ENCODE data around the gene COMT. TPM values are rescaled to one million over a fixed set of nuclear protein-coding genes. Genes with fewer than 3 reads are reported as not detected.

COMT gene
- total and polyA plus RNA-seq, 2 experiments from 2014 or later = 29.6 to 29.8 TPM

DNA sequence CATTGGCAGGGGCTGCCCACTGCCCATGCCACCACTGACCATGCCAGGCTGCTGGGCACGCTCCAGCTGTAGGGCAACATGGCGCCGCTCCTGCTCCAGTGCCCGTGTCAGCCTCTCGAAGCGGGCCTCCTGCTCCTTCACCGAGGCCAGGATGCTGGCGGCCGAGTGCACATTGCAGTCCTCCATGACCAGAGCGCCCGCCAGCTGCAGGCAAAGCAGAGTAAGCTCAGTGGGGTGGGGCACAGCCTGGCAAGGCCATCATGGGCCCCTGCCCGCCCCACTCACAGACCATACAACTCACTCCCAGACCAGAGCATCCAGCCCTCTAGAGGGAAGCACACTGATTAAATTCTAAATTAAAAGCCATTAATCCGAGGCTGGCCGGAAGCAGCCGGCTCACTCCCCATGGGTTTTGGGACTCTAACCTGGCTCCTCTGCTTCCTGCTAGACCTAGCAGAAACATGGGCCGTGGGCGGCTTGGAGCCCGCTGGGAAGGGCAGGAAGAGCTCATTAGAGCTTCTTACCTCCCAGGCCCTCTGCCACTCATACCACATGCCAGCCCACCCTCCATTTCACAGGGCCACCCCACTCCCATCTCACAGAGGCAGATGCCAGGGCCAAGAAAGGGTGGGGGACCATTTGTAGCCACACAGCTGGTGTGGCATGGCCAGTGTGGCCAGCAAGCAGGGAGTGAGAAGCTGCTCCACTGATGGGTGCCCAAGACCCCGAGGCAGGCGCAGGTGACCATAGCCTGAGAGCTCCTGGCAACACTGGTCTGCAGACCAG lies 49.2 kb downstream of the COMT start:
- no peaks in the 10 kb centered on the region for H4K20me1 ChIP-seq (replicated peaks; ENCODE audit: insufficient read depth)
- peaks cover 9% of the 10 kb centered on the region for H3K27me3 Mint-ChIP-seq (ENCODE audit: insufficient read depth, low read depth, poor library complexity)
- no peak overlapping the region for H3K4me3 ChIP-seq
- no peak overlapping the region for H3K4me2 ChIP-seq
- H3K4me3 Mint-ChIP-seq = no peak overlapping the region
- no peaks in the 10 kb centered on the region for H3F3A ChIP-seq (replicated peaks; ENCODE audit: low read depth)
- no peaks in the 10 kb centered on the region for H3K36me3 Mint-ChIP-seq (ENCODE audit: low read depth)
- H3K4me1 Mint-ChIP-seq = no peaks in the 10 kb centered on the region; the same call in 2 of the 3 replicates
- H3K27ac ChIP-seq (ENCODE audit: low read depth) = no peak overlapping the region
- no peak overlapping the region for H3K27ac Mint-ChIP-seq
- no peaks in the 10 kb centered on the region for H3K9me2 ChIP-seq (ENCODE audit: insufficient read depth)
- no peaks in the 10 kb centered on the region for H3K27me3 ChIP-seq (ENCODE audit: insufficient read depth)
- no peak for TF ChIP-seq ZNF114 (CRISPR knock-in tag; IDR thresholded peaks at IDR 0.05)
- no peak for TF ChIP-seq NANOG (IDR thresholded peaks at IDR 0.05; ENCODE audit: borderline replicate concordance)
- TF ChIP-seq, protein P1, sequence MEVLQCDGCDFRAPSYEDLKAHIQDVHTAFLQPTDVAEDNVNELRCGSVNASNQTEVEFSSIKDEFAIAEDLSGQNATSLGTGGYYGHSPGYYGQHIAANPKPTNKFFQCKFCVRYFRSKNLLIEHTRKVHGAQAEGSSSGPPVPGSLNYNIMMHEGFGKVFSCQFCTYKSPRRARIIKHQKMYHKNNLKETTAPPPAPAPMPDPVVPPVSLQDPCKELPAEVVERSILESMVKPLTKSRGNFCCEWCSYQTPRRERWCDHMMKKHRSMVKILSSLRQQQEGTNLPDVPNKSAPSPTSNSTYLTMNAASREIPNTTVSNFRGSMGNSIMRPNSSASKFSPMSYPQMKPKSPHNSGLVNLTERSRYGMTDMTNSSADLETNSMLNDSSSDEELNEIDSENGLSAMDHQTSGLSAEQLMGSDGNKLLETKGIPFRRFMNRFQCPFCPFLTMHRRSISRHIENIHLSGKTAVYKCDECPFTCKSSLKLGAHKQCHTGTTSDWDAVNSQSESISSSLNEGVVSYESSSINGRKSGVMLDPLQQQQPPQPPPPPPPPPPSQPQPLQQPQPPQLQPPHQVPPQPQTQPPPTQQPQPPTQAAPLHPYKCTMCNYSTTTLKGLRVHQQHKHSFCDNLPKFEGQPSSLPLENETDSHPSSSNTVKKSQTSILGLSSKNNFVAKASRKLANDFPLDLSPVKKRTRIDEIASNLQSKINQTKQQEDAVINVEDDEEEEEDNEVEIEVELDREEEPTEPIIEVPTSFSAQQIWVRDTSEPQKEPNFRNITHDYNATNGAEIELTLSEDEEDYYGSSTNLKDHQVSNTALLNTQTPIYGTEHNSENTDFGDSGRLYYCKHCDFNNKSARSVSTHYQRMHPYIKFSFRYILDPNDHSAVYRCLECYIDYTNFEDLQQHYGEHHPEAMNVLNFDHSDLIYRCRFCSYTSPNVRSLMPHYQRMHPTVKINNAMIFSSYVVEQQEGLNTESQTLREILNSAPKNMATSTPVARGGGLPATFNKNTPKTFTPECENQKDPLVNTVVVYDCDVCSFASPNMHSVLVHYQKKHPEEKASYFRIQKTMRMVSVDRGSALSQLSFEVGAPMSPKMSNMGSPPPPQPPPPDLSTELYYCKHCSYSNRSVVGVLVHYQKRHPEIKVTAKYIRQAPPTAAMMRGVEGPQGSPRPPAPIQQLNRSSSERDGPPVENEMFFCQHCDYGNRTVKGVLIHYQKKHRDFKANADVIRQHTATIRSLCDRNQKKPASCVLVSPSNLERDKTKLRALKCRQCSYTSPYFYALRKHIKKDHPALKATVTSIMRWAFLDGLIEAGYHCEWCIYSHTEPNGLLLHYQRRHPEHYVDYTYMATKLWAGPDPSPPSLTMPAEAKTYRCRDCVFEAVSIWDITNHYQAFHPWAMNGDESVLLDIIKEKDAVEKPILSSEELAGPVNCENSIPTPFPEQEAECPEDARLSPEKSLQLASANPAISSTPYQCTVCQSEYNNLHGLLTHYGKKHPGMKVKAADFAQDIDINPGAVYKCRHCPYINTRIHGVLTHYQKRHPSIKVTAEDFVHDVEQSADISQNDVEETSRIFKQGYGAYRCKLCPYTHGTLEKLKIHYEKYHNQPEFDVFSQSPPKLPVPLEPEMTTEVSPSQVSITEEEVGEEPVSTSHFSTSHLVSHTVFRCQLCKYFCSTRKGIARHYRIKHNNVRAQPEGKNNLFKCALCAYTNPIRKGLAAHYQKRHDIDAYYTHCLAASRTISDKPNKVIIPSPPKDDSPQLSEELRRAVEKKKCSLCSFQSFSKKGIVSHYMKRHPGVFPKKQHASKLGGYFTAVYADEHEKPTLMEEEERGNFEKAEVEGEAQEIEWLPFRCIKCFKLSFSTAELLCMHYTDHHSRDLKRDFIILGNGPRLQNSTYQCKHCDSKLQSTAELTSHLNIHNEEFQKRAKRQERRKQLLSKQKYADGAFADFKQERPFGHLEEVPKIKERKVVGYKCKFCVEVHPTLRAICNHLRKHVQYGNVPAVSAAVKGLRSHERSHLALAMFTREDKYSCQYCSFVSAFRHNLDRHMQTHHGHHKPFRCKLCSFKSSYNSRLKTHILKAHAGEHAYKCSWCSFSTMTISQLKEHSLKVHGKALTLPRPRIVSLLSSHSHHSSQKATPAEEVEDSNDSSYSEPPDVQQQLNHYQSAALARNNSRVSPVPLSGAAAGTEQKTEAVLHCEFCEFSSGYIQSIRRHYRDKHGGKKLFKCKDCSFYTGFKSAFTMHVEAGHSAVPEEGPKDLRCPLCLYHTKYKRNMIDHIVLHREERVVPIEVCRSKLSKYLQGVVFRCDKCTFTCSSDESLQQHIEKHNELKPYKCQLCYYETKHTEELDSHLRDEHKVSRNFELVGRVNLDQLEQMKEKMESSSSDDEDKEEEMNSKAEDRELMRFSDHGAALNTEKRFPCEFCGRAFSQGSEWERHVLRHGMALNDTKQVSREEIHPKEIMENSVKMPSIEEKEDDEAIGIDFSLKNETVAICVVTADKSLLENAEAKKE (CRISPR knock-in tag; IDR thresholded peaks at IDR 0.05) = no peak
- no peak for TF ChIP-seq STAT1 (IDR thresholded peaks at IDR 0.05; ENCODE audit: unreplicated experiment)
- H3K4me1 ChIP-seq (ENCODE audit: insufficient read depth) = peaks cover 8% of the 10 kb centered on the region; the same call in 1 of the 2 replicates
- H3K36me3 ChIP-seq (ENCODE audit: insufficient read depth) = no peaks in the 10 kb centered on the region
- ATAC-seq = no peak
- H3K9me3 Mint-ChIP-seq = no peaks in the 10 kb centered on the region
- no peak for DNase-seq (ENCODE audit: low spot score)
- H3K79me2 ChIP-seq (replicated peaks; ENCODE audit: insufficient read depth) = peaks cover 2% of the 10 kb centered on the region
- no peak overlapping the region for H2AFZ ChIP-seq

- H3K27me3 ChIP-seq (ENCODE audit: insufficient read depth) = no peaks in the 10 kb centered on the region
- no peak overlapping the region for H2AFZ ChIP-seq
- H3K9me3 Mint-ChIP-seq = no peaks in the 10 kb centered on the region
- no peak overlapping the region for H3K27ac ChIP-seq (ENCODE audit: low read depth)
- H3F3A ChIP-seq (replicated peaks; ENCODE audit: low read depth) = no peaks in the 10 kb centered on the region
- no peak overlapping the region for H3K4me3 Mint-ChIP-seq
- no peaks in the 10 kb centered on the region for H4K20me1 ChIP-seq (replicated peaks; ENCODE audit: insufficient read depth)
- H3K4me3 ChIP-seq = no peak overlapping the region
- H3K36me3 ChIP-seq (ENCODE audit: insufficient read depth) = no peaks in the 10 kb centered on the region
- H3K79me2 ChIP-seq (replicated peaks; ENCODE audit: insufficient read depth) = no peaks in the 10 kb centered on the region
- H3K27me3 Mint-ChIP-seq (ENCODE audit: insufficient read depth, low read depth, poor library complexity) = peaks cover 8% of the 10 kb centered on the region
- ATAC-seq = no peak
- H3K27ac Mint-ChIP-seq = no peak overlapping the region
- no peaks in the 10 kb centered on the region for H3K9me2 ChIP-seq (ENCODE audit: insufficient read depth)
- peaks cover 3% of the 10 kb centered on the region; the same call in 1 of the 2 replicates for H3K4me1 ChIP-seq (ENCODE audit: insufficient read depth)
- no peaks in the 10 kb centered on the region for H3K36me3 Mint-ChIP-seq (ENCODE audit: low read depth)
- DNase-seq (ENCODE audit: low spot score) = no peak
- H3K4me1 Mint-ChIP-seq = no peaks in the 10 kb centered on the region; the same call in 1 of the 3 replicates
- H3K4me2 ChIP-seq = no peak overlapping the region
- no peak for TF ChIP-seq CTCF (conservative IDR thresholded peaks at IDR 0.05; ENCODE audit: low read depth in 2 of 2)
- TF ChIP-seq JUNB (IDR thresholded peaks at IDR 0.05; ENCODE audit: unreplicated experiment) = no peak
- TF ChIP-seq, protein P2, sequence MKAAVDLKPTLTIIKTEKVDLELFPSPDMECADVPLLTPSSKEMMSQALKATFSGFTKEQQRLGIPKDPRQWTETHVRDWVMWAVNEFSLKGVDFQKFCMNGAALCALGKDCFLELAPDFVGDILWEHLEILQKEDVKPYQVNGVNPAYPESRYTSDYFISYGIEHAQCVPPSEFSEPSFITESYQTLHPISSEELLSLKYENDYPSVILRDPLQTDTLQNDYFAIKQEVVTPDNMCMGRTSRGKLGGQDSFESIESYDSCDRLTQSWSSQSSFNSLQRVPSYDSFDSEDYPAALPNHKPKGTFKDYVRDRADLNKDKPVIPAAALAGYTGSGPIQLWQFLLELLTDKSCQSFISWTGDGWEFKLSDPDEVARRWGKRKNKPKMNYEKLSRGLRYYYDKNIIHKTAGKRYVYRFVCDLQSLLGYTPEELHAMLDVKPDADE (IDR thresholded peaks at IDR 0.05) = no peak
- no peak for TF ChIP-seq REST (IDR thresholded peaks at IDR 0.05; ENCODE audit: unreplicated experiment)
- TF ChIP-seq CREB1 (CRISPR knock-in tag; IDR thresholded peaks at IDR 0.05; ENCODE audit: low read depth) = no peak
Observed at GRCh38 chr22:19991395-19991644, 49.7 kb downstream of the COMT start.

All from GM23338 (cell line).